ENCODE results near the gene BAG3. TPM values are rescaled to one million over a fixed set of nuclear protein-coding genes. Genes with fewer than 3 reads are reported as not detected.

The BAG3 gene
- total RNA-seq, 2 experiments from 2014 or later = 26.8 to 28.1 TPM

GRCh38 chr10:119680650-119681081, 29.5 kb downstream of the BAG3 start:
- CTCF ChIA-PET = no interaction called here
- H3K27me3 Mint-ChIP-seq = no peaks in the 10 kb centered on the region
- no peak overlapping the region for H3K27ac Mint-ChIP-seq
- H3K4me3 Mint-ChIP-seq = no peak overlapping the region
- peaks cover 11% of the 10 kb centered on the region for H3K36me3 Mint-ChIP-seq
- H3K4me1 Mint-ChIP-seq (ENCODE audit: low read depth) = peaks cover 33% of the 10 kb centered on the region
- peak; percentile 25 for DNase-seq
- POLR2A ChIA-PET = no interaction called here
- no peaks in the 10 kb centered on the region for H3K9me3 Mint-ChIP-seq
- intact Hi-C loops (cut with micrococcal nuclease) = loop anchor here (10.0 kb wide), 1 partner anchor 1054 kb away; no protein-coding TSS in a partner anchor

DNA sequence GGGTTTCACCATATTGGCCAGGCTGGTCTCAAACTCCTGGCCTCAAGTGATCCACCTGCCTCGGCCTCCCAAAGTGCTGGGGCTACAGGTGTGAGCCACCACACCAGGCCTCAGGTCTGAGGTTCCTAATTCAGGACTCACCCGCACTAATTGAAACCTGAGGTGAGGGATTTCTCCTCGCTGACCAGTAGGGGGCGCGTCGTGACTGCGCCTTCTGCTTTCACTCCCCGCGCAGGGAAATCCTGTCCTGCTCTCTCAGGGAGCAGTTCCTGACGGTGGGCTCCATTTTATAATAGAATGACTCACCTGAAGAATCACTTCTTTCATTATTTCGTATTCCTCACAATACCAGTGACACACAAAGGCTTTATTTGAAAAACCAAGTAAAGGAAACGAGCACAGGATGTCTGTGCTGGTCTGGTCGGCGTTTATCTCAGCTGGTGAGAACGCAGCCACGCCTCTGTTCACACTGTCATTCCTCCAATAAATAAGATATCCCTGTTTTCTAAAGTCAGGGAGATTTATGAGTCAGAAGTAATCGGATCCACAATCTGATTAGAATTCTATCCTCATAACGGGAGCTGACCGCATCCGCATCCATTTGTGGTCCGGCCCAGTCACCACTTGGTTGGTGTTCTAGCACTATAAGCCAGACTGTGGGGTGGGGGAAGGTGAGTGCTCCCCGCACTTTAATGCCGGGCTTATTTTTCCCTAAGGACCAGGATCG, 35.4 kb downstream of the BAG3 start:
- Mint-ChIP-seq H3K36me3 (no peaks in the 10 kb centered on the region), H3K4me1 (ENCODE audit: low read depth) (peaks cover 21% of the 10 kb centered on the region), H3K4me3 (peak overlapping the region; percentile 25), H3K9me3 (no peaks in the 10 kb centered on the region), H3K27ac (peak overlapping the region; percentile 30), H3K27me3 (no peaks in the 10 kb centered on the region)
- ChIA-PET POLR2A (interaction anchor here (1.4 kb wide), 1 partner anchor 36 kb away, joined by 4 read pairs; the partner anchor contains the start of gene BAG3), CTCF (interaction anchor here (0.6 to 3.0 kb wide), 42 partner anchors 9 to 650 kb away, joined by 3 to 62 read pairs (median 4); partner anchors contain the start of genes INPP5F and MCMBP)
- DNase-seq = peak; percentile 90
- intact Hi-C loops (cut with micrococcal nuclease) = loop anchor here (1.0 to 10.0 kb wide), 9 partner anchors 16 to 1048 kb away; no protein-coding TSS in a partner anchor

GRCh38 chr10:119687192-119688032, 36.2 kb downstream of the BAG3 start:
- ChIA-PET POLR2A (interaction anchor here (1.4 kb wide), 1 partner anchor 37 kb away, joined by 4 read pairs; the partner anchor contains the start of gene BAG3), CTCF (interaction anchor here (0.7 to 3.0 kb wide), 37 partner anchors 8 to 650 kb away, joined by 3 to 62 read pairs (median 5); partner anchors contain the start of genes INPP5F and MCMBP)
- intact Hi-C loops (cut with micrococcal nuclease) = loop anchor here (2.0 to 10.0 kb wide), 3 partner anchors 235 to 1047 kb away; no protein-coding TSS in a partner anchor
- peak overlapping the region; percentile 18 for H3K4me3 Mint-ChIP-seq
- H3K36me3 Mint-ChIP-seq = no peaks in the 10 kb centered on the region
- H3K27me3 Mint-ChIP-seq = no peaks in the 10 kb centered on the region
- DNase-seq = no peak
- H3K27ac Mint-ChIP-seq = no peak overlapping the region
- H3K4me1 Mint-ChIP-seq (ENCODE audit: low read depth) = peaks cover 14% of the 10 kb centered on the region
- no peaks in the 10 kb centered on the region for H3K9me3 Mint-ChIP-seq

DNA sequence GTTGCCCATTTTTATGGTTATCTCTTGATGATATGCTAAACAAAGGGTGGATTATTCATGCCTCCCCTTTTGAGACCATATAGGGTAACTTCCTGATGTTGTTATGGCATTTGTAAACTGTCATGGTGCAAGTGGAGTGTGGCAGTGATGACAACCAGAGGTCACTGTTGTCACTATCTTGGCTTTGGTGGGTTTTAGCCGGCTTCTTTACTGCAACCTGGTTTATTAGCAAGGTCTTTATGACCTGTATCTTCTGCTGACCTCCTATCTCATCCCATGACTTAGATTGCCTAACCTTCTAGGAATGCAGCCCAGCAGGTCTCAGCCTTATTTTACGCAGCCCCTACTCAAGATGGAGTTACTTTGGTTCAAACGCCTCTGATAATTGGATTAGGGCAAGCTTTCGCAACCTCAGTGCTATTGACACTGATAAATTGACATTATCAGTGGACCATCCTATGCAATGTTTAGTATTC, 36.9 kb downstream of the BAG3 start:
- Mint-ChIP-seq H3K9me3 (no peaks in the 10 kb centered on the region), H3K27ac (no peak overlapping the region), H3K4me3 (no peak overlapping the region), H3K36me3 (no peaks in the 10 kb centered on the region), H3K27me3 (no peaks in the 10 kb centered on the region), H3K4me1 (ENCODE audit: low read depth) (peaks cover 13% of the 10 kb centered on the region)
- DNase-seq = no peak
- intact Hi-C loops (cut with micrococcal nuclease) = loop anchor here (5.0 to 10.0 kb wide), 2 partner anchors 234 to 1047 kb away; no protein-coding TSS in a partner anchor
- CTCF ChIA-PET = interaction anchor here (1.0 to 3.0 kb wide), 20 partner anchors 8 to 489 kb away, joined by 3 to 62 read pairs (median 7); partner anchors contain the start of genes INPP5F and MCMBP
- POLR2A ChIA-PET = no interaction called here

GRCh38 chr10:119689016-119689580, 37.9 kb downstream of the BAG3 start:
- Mint-ChIP-seq H3K9me3 (no peaks in the 10 kb centered on the region), H3K27me3 (no peaks in the 10 kb centered on the region), H3K4me1 (ENCODE audit: low read depth) (peaks cover 13% of the 10 kb centered on the region), H3K4me3 (no peak overlapping the region), H3K27ac (no peak overlapping the region), H3K36me3 (no peaks in the 10 kb centered on the region)
- POLR2A ChIA-PET = no interaction called here
- DNase-seq = no peak
- intact Hi-C loops (cut with micrococcal nuclease) = loop anchor here (5.0 to 10.0 kb wide), 2 partner anchors 233 to 1046 kb away; no protein-coding TSS in a partner anchor
- CTCF ChIA-PET = interaction anchor here (1.0 to 1.4 kb wide), 2 partner anchors 38 to 48 kb away, joined by 3 read pairs; no protein-coding TSS in a partner anchor

GRCh38 chr10:119691726-119692125, 40.5 kb downstream of the BAG3 start:
- no peaks in the 10 kb centered on the region for H3K36me3 Mint-ChIP-seq
- POLR2A ChIA-PET = no interaction called here
- no peaks in the 10 kb centered on the region for H3K27me3 Mint-ChIP-seq
- no peaks in the 10 kb centered on the region for H3K9me3 Mint-ChIP-seq
- peaks cover 11% of the 10 kb centered on the region for H3K4me1 Mint-ChIP-seq (ENCODE audit: low read depth)
- DNase-seq = no peak
- no peak overlapping the region for H3K27ac Mint-ChIP-seq
- CTCF ChIA-PET = interaction anchor here (1.3 kb wide), 1 partner anchor 9 kb away, joined by 4 read pairs; no protein-coding TSS in a partner anchor
- intact Hi-C loops (cut with micrococcal nuclease) = no loop called here
- no peak overlapping the region for H3K4me3 Mint-ChIP-seq

DNA sequence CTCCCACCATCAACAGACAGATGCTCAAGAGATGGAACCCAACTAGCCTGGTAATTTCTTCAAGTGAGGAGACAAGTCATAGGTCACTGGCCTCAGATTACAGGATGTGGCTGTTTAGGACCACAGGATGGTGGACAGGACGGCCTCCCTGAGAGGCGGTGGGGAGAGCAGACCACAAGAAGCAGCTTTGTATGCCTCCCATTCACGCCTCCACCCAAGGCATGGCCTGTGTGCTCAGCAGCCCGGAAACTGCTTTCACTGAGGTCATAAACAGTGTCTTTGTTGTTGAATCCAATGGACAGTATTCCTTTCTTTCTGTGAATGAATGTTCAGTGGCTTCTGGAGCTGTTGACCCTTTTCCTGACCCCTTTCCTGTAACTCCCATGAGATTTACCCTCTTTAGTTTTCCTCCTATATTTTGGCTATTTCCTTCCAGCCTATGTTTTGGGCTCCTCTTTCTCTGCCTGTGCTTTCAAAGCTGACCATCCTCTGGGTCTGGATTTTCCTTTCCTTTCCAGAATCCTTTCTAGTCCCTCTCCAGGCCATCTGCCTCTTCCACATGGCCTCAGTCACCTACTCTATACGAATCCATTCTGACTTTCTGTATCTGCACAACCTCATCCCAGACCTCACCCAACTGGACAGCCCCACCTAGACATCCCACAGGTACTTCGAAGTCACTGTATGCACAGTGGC, 42.2 kb downstream of the BAG3 start:
- H3K27ac Mint-ChIP-seq = no peak overlapping the region
- no peaks in the 10 kb centered on the region for H3K9me3 Mint-ChIP-seq
- intact Hi-C loops (cut with micrococcal nuclease) = no loop called here
- no peaks in the 10 kb centered on the region for H3K27me3 Mint-ChIP-seq
- no peaks in the 10 kb centered on the region for H3K4me1 Mint-ChIP-seq (ENCODE audit: low read depth)
- ChIA-PET POLR2A (no interaction called here), CTCF (interaction anchor here (0.9 to 1.3 kb wide), 2 partner anchors 11 to 58 kb away, joined by 3 to 4 read pairs; no protein-coding TSS in a partner anchor)
- no peaks in the 10 kb centered on the region for H3K36me3 Mint-ChIP-seq
- H3K4me3 Mint-ChIP-seq = no peak overlapping the region
- no peak for DNase-seq

- ChIA-PET POLR2A (no interaction called here), CTCF (interaction anchor here (1.2 to 2.1 kb wide), 3 partner anchors 7 to 56 kb away, joined by 3 to 10 read pairs (median 4); no protein-coding TSS in a partner anchor)
- Mint-ChIP-seq H3K27ac (no peak overlapping the region), H3K4me3 (no peak overlapping the region), H3K4me1 (ENCODE audit: low read depth) (no peaks in the 10 kb centered on the region), H3K27me3 (no peaks in the 10 kb centered on the region), H3K36me3 (no peaks in the 10 kb centered on the region), H3K9me3 (no peaks in the 10 kb centered on the region)
- DNase-seq = no peak
- intact Hi-C loops (cut with micrococcal nuclease) = no loop called here
Observed at GRCh38 chr10:119694608-119695007, 43.4 kb downstream of the BAG3 start.

DNA sequence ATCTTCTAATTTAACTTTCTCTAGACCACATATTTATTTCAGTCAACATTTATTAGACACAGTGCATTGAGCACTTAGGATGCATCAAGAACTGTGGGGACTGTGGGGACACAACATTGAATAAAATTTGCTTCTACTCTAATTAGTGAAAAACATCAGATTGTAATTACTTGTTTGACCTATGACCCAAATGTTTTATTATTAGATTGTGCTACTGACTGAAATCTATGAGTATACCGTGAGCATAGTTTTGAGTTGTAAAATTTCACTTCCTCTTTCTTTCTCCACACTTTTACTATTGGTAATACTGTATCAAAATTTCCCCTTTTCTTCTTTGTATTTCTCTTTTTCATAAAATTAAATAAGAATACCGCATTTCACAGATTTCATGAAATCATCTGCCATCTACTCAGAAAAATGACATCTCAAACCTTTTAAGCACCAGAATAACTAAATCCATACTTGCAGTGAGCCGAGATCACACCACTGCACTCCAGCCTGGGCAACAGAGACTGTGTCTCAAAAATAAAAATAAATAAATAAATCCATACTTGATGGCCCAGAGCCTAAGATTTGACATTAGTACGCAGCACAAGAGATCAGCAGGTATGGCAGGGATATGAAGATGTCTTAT, 49.3 kb downstream of the BAG3 start:
- Mint-ChIP-seq H3K4me1 (ENCODE audit: low read depth) (peaks cover 41% of the 10 kb centered on the region), H3K4me3 (no peak overlapping the region), H3K27me3 (no peaks in the 10 kb centered on the region), H3K9me3 (peaks cover 10% of the 10 kb centered on the region), H3K36me3 (peaks cover 4% of the 10 kb centered on the region), H3K27ac (no peak overlapping the region)
- intact Hi-C loops (cut with micrococcal nuclease) = no loop called here
- ChIA-PET POLR2A (no interaction called here), CTCF (interaction anchor here (1.7 kb wide), 1 partner anchor 13 kb away, joined by 4 read pairs; no protein-coding TSS in a partner anchor)
- no peak for DNase-seq

- intact Hi-C loops (cut with micrococcal nuclease) = loop anchor here (1.0 kb wide), 2 partner anchors 16 to 132 kb away; no protein-coding TSS in a partner anchor
- H3K9me3 Mint-ChIP-seq = peaks cover 23% of the 10 kb centered on the region
- no peak overlapping the region for H3K27ac Mint-ChIP-seq
- H3K27me3 Mint-ChIP-seq = no peaks in the 10 kb centered on the region
- peaks cover 16% of the 10 kb centered on the region for H3K36me3 Mint-ChIP-seq
- CTCF ChIA-PET = interaction anchor here (1.0 to 5.1 kb wide), 5 partner anchors 12 to 49 kb away, joined by 3 to 35 read pairs (median 5); partner anchors contain the start of gene INPP5F
- DNase-seq = no peak
- POLR2A ChIA-PET = interaction anchor here (2.2 kb wide), 1 partner anchor 24 kb away, joined by 13 read pairs; the partner anchor contains the start of gene INPP5F
- peaks cover 55% of the 10 kb centered on the region for H3K4me1 Mint-ChIP-seq (ENCODE audit: low read depth)
- no peak overlapping the region for H3K4me3 Mint-ChIP-seq
Observed at GRCh38 chr10:119701861-119702260, 50.7 kb downstream of the BAG3 start.

All from activated CD4-positive, alpha-beta memory T cell treated with anti-CD3 and anti-CD28 coated beads for 36 hours (primary cell).